ENCODE data around the gene ATAT1. TPM values are rescaled to one million over a fixed set of nuclear protein-coding genes. Genes with fewer than 3 reads are reported as not detected.

ATAT1 gene
- total and polyA plus RNA-seq, 9 of the 15 experiments (the other 6 are each of a cell fraction or from before 2014, with no cell fraction given): 0.65 to 5.8 (median 1.6) TPM

GRCh38 chr6:30672445-30673253 is 46.0 kb downstream of the ATAT1 start, which contains the start of gene DHX16 (continued):
- TF ChIP-seq TEAD4 (IDR thresholded peaks at IDR 0.05; ENCODE audit: low read length) (peak; percentile 61), TEAD4 (CRISPR knock-in tag; IDR thresholded peaks at IDR 0.05; ENCODE audit: borderline replicate concordance) (no peak), PTRF (tag; IDR thresholded peaks at IDR 0.05) (no peak), NR2C2 (CRISPR knock-in tag; IDR thresholded peaks at IDR 0.05) (peak; percentile 84), NR2C2 (tag; IDR thresholded peaks at IDR 0.05) (peak; percentile 48; the same call in 1 of the 2 replicates), ZNF764 (CRISPR knock-in tag; IDR thresholded peaks at IDR 0.05; ENCODE audit: low read depth) (no peak), E2F5 (CRISPR knock-in tag; IDR thresholded peaks at IDR 0.05) (peak; percentile 71; the same call in 1 of the 2 replicates), OTX1 (CRISPR knock-in tag; IDR thresholded peaks at IDR 0.05) (no peak), CBFB (CRISPR knock-in tag; IDR thresholded peaks at IDR 0.05) (0 out of 2 replicates have a peak, but pooled peaks have one; percentile 43), TEAD1 (CRISPR knock-in tag; IDR thresholded peaks at IDR 0.05) (peak; percentile 10 to 88; a peak in 2 of 4 replicates), TAF1 (IDR thresholded peaks at IDR 0.05; ENCODE audit: control insufficient read depth, extremely low read depth, insufficient read depth, low read length, severe bottlenecking) (peak; percentile 60), EP300 (IDR thresholded peaks at IDR 0.05; ENCODE audit: low read length) (peak; percentile 58; the same call in 1 of the 2 replicates), FOXO4 (CRISPR knock-in tag; IDR thresholded peaks at IDR 0.05) (peak; percentile 78; the same call in 1 of the 2 replicates), SIX5 (IDR thresholded peaks at IDR 0.05; ENCODE audit: borderline replicate concordance in 1 of 2, insufficient read depth in 1 of 2, low read depth in 1 of 2, low read length in 2 of 2) (no peak), STAT6 (CRISPR knock-in tag; IDR thresholded peaks at IDR 0.05) (peak; percentile 75), TBL1XR1 (IDR thresholded peaks at IDR 0.05; ENCODE audit: low read length in 2 of 2) (peak in 1 of 2 experiments; percentile 75; a peak in 2 of 4 replicates), ZEB2 (IDR thresholded peaks at IDR 0.05) (peak; percentile 41; the same call in 1 of the 2 replicates), CREM (IDR thresholded peaks at IDR 0.05; ENCODE audit: low read depth) (peak; percentile 63), NBN (IDR thresholded peaks at IDR 0.05; ENCODE audit: low read depth) (no peak; the same call in 1 of the 2 replicates), MAZ (CRISPR knock-in tag; conservative IDR thresholded peaks at IDR 0.05 in 1 of 2, IDR thresholded peaks at IDR 0.05 in 1 of 2) (peak; percentile 75 to 80)
- TF ChIP-seq, protein P1, sequence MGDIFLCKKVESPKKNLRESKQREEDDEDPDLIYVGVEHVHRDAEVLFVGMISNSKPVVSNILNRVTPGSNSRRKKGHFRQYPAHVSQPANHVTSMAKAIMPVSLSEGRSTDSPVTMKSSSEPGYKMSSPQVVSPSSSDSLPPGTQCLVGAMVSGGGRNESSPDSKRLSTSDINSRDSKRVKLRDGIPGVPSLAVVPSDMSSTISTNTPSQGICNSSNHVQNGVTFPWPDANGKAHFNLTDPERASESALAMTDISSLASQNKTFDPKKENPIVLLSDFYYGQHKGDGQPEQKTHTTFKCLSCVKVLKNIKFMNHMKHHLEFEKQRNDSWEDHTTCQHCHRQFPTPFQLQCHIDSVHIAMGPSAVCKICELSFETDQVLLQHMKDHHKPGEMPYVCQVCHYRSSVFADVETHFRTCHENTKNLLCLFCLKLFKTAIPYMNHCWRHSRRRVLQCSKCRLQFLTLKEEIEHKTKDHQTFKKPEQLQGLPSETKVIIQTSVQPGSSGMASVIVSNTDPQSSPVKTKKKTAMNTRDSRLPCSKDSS (IDR thresholded peaks at IDR 0.05; ENCODE audit: low read depth, partially characterized antibody): no peak

Data from K562 (cell line).